Activated T-cell treated with anti-CD3 and anti-CD28 coated beads for 24 hours (primary cell): ENCODE results near the gene RNGTT.

Experiments used
- DNase-seq: peaks from one replicate; pipeline ENCODE4 v3.0.0-alpha.2; 2020; ENCODE audit warnings: low read depth

RNGTT gene

GRCh38 chr6:88586371-88587149 is 376.9 kb downstream of the RNGTT start:
- no peak for DNase-seq

GRCh38 chr6:88585276-88585692 is 378.1 kb downstream of the RNGTT start:
- DNase-seq: no peak

GRCh38 chr6:88584581-88585275 is 378.7 kb downstream of the RNGTT start:
- no peak for DNase-seq

- DNase-seq: no peak
Measured at GRCh38 chr6:88577461-88577860, 386.0 kb downstream of the RNGTT start.

GRCh38 chr6:88575536-88575935 is 387.9 kb downstream of the RNGTT start:
- DNase-seq: no peak

- DNase-seq: no peak
Measured at GRCh38 chr6:88574651-88575050, 388.8 kb downstream of the RNGTT start.

- no peak for DNase-seq
Measured at GRCh38 chr6:88574031-88574430, 389.4 kb downstream of the RNGTT start.

GRCh38 chr6:88573561-88573960 is 389.9 kb downstream of the RNGTT start:
- no peak for DNase-seq

GRCh38 chr6:88572449-88573139 is 390.8 kb downstream of the RNGTT start:
- no peak for DNase-seq

- DNase-seq: no peak
Measured at GRCh38 chr6:88569959-88570358, 393.5 kb downstream of the RNGTT start.

GRCh38 chr6:88567696-88568095 is 395.7 kb downstream of the RNGTT start:
- no peak for DNase-seq

- DNase-seq: no peak
Measured at GRCh38 chr6:88566746-88567534, 396.5 kb downstream of the RNGTT start.

- no peak for DNase-seq
Measured at GRCh38 chr6:88565836-88566235, 397.6 kb downstream of the RNGTT start.

GRCh38 chr6:88565409-88565811 is 398.0 kb downstream of the RNGTT start:
- no peak for DNase-seq

GRCh38 chr6:88563277-88563625 is 400.2 kb downstream of the RNGTT start:
- DNase-seq: no peak

GRCh38 chr6:88562353-88563276 is 400.8 kb downstream of the RNGTT start:
- no peak for DNase-seq

GRCh38 chr6:88561954-88562315 is 401.5 kb downstream of the RNGTT start:
- DNase-seq: no peak

- DNase-seq: no peak
Measured at GRCh38 chr6:88561034-88561953, 402.1 kb downstream of the RNGTT start.
